KMS-11 (cell line): Measurements from ENCODE around the gene CLN6.
"Not testable (repeated sequence)": the region's sequence is repeated elsewhere in the genome, so short reads cannot be mapped to it uniquely, and the experiment has no call there.

Source experiments
- H2AFZ ChIP-seq: fragments of 200-600 bp; sonication (generic); 2 replicates; pipeline ENCODE4 v1.6.1; 2016; ENCODE audit warnings: antibody characterized with exemption, mixed run types, low read depth
- H3K27ac ChIP-seq: fragments of 200-600 bp; sonication (generic); 2 replicates; pipeline ENCODE4 v1.6.1; 2016; ENCODE audit warnings: mild to moderate bottlenecking, mixed run types
- H3K27me3 ChIP-seq: fragments of 200-600 bp; sonication (generic); 2 replicates; pipeline ENCODE4 v1.6.1; 2017; ENCODE audit warnings: mild to moderate bottlenecking, low read depth, mixed run types, moderate library complexity; ENCODE audit not compliant: insufficient read depth
- H3K36me3 ChIP-seq: fragments of 200-600 bp; sonication (generic); 2 replicates; pipeline ENCODE4 v1.6.1; 2017; ENCODE audit warnings: mild to moderate bottlenecking, mixed run types; ENCODE audit not compliant: insufficient read depth
- H3K4me1 ChIP-seq: fragments of 200-600 bp; sonication (generic); 2 replicates; pipeline ENCODE4 v1.6.1; 2016; ENCODE audit warnings: mild to moderate bottlenecking, low read depth, mixed run types; ENCODE audit not compliant: poor library complexity, severe bottlenecking
- H3K4me2 ChIP-seq: fragments of 200-600 bp; sonication (generic); 2 replicates; pipeline ENCODE4 v1.7.0; 2016; ENCODE audit warnings: mild to moderate bottlenecking, mixed run types
- H3K4me3 ChIP-seq: fragments of 200-600 bp; sonication (generic); IDR thresholded peaks from 2 replicates; pipeline ENCODE4 v1.6.1; 2017; ENCODE audit warnings: low read depth, low read length, mixed read lengths; ENCODE audit not compliant: insufficient read depth
- H3K79me2 ChIP-seq: fragments of 200-600 bp; sonication (generic); 2 replicates; pipeline ENCODE4 v1.6.1; 2016; ENCODE audit warnings: low read depth, mixed run types; ENCODE audit not compliant: insufficient read depth
- H3K9ac ChIP-seq: fragments of 200-600 bp; sonication (generic); 2 replicates; pipeline ENCODE4 v1.6.1; 2016; ENCODE audit warnings: mild to moderate bottlenecking, mixed run types
- H4K20me1 ChIP-seq: fragments of 200-600 bp; sonication (generic); 2 replicates; pipeline ENCODE4 v1.6.1; 2016; ENCODE audit warnings: mild to moderate bottlenecking, mixed run types; ENCODE audit not compliant: insufficient read depth
- TF ChIP-seq, protein P1 (sequence below): fragments of 200-600 bp; sonication (generic); conservative IDR thresholded peaks from 2 replicates; pipeline ENCODE4 v1.6.1; 2017; ENCODE audit warnings: low read depth, mild to moderate bottlenecking, antibody characterized with exemption, low read length, moderate library complexity, mixed read lengths

Gene CLN6

DNA sequence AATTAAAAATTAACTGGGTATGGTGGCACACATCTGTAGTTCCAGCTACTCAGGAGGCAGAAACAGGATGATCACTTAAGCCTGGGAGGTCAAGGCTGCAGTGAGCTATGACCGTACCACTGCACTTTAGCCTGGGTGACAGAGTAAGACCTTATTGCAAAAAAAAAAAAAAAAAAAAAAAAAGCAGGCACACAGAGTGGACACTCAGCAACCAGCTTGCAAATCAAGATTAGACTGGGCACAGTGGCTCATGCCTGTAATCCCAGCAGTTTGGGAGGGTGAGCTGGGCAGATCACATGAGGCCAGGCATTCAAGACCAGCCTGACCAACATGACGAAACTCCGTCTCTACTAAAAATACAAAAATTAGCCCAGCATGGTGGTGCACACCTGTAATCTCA lies 5.4 kb downstream of the CLN6 start:
- Histone ChIP-seq H4K20me1 (no peaks in the 10 kb centered on the region), H3K4me2 (peak overlapping the region; percentile 67; the same call in 1 of the 2 replicates), H3K36me3 (no peaks in the 10 kb centered on the region), H3K9ac (no peak overlapping the region), H3K79me2 (peaks cover 80% of the 10 kb centered on the region), H2AFZ (no peak overlapping the region), H3K4me3 (no peak overlapping the region), H3K27me3 (no peaks in the 10 kb centered on the region), H3K27ac (no peak overlapping the region; the same call in 1 of the 2 replicates), H3K4me1 (peaks cover 47% of the 10 kb centered on the region)
- TF ChIP-seq, protein P1, sequence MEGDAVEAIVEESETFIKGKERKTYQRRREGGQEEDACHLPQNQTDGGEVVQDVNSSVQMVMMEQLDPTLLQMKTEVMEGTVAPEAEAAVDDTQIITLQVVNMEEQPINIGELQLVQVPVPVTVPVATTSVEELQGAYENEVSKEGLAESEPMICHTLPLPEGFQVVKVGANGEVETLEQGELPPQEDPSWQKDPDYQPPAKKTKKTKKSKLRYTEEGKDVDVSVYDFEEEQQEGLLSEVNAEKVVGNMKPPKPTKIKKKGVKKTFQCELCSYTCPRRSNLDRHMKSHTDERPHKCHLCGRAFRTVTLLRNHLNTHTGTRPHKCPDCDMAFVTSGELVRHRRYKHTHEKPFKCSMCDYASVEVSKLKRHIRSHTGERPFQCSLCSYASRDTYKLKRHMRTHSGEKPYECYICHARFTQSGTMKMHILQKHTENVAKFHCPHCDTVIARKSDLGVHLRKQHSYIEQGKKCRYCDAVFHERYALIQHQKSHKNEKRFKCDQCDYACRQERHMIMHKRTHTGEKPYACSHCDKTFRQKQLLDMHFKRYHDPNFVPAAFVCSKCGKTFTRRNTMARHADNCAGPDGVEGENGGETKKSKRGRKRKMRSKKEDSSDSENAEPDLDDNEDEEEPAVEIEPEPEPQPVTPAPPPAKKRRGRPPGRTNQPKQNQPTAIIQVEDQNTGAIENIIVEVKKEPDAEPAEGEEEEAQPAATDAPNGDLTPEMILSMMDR = no peak

DNA sequence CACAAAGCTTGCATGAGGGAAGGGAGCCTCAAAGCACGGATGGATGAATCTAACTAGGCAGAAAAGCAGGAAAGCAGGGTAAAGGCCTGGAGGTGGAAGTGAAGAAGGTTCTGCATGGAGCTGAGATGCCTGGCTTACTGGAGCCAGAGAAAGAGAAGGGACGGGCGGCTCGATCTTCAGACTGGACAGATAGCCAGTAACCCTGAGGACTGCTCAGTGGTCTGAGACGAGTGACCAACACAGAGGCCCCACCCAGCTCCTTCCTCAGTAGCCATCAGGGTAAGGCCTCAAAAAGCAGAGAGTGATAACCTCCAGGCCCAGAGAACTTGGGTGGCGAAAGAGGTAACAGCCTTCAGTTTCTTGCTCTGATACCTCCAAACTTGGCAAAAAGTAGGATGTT lies 6.4 kb downstream of the CLN6 start:
- H3K4me3 ChIP-seq = no peak overlapping the region
- no peak overlapping the region for H3K9ac ChIP-seq
- no peaks in the 10 kb centered on the region for H3K36me3 ChIP-seq
- H2AFZ ChIP-seq = no peak overlapping the region
- no peaks in the 10 kb centered on the region for H4K20me1 ChIP-seq
- no peaks in the 10 kb centered on the region for H3K27me3 ChIP-seq
- peaks cover 47% of the 10 kb centered on the region for H3K4me1 ChIP-seq
- TF ChIP-seq, protein P1 = no peak
- H3K4me2 ChIP-seq = no peak overlapping the region
- H3K79me2 ChIP-seq = peaks cover 80% of the 10 kb centered on the region
- no peak overlapping the region for H3K27ac ChIP-seq

DNA sequence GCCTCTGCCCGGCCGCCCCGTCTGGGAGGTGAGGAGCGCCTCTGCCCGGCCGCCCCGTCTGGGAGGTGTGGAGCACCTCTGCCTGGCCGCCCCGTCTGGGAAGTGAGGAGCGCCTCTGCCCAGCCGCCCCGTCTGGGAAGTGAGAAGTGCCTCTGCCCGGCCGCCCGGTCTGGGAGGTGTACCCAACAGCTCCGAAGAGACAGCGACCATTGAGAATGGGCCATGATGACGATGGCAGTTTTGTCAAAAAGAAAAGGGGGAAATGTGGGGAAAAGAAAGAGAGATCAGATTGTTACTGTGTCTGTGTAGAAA lies 7.1 kb downstream of the CLN6 start:
- not testable (repeated sequence) for H4K20me1 ChIP-seq, H3K4me2 ChIP-seq, H3K36me3 ChIP-seq, H3K9ac ChIP-seq, H3K27ac ChIP-seq, H3K27me3 ChIP-seq, H3K4me3 ChIP-seq, H2AFZ ChIP-seq
- peaks cover 80% of the 10 kb centered on the region for H3K79me2 ChIP-seq
- H3K4me1 ChIP-seq = peaks cover 41% of the 10 kb centered on the region

DNA sequence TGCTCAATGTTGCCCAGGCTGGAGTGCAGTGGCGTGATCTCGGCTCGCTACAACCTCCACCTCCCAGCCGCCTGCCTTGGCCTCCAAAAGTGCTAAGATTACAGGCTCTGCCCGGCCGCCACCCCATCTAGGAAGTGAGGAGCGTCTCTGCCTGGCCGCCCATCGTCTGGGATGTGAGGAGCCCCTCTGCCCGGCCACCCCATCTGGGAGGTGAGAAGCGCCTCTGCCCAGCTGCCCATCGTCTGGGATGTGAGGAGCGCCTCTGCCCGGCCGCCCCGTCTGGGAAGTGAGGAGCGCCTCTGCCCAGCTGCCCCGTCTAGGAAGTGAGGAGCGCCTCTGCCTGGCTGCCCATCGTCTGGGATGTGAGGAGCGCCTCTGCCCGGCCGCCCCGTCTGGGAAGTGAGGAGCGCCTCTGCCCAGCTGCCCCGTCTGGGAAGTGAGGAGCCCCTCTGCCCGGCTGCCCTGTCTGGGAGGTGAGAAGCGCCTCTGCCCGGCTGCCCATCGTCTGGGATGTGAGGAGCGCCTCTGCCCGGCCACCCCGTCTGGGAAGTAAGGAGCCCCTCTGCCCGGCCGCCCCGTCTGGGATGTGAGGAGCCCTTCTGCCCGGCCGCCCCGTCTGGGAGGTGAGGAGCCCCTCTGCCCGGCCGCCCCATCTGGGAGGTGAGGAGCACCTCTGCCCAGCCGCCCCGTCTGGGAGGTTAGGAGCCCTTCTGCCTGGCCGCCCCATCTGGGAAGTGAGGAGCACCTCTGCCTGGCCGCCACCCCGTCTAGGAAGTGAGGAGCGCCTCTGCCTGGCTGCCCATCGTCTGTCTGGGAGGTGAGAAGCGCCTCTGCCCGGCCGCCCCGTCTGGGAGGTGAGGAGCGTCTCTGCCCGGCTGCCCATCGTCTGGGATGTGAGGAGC lies 7.7 kb downstream of the CLN6 start:
- not testable (repeated sequence) for H3K27ac ChIP-seq, H3K4me3 ChIP-seq, H3K9ac ChIP-seq, H3K4me2 ChIP-seq, H3K36me3 ChIP-seq, H2AFZ ChIP-seq, H4K20me1 ChIP-seq, H3K27me3 ChIP-seq
- Histone ChIP-seq H3K79me2 (peaks cover 80% of the 10 kb centered on the region), H3K4me1 (peaks cover 35% of the 10 kb centered on the region)

DNA sequence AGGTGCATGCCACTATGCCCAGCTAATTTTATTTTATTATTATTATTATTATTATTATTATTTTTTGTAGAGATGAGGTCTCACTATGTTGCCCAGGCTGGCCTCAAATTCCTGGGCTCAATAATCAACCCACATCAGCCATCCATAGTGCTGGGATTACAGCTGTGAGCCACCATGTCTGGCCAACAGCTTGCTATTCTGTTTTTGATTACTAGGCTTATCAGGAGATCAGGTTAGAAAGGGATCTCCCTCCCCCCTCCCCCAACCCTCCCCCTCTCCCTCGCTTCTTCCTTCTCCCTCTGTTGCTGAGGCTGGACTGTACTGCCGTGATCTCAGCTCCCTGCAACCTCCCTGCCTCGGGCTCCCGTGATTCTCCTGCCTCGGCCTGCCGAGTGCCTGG lies 8.6 kb downstream of the CLN6 start:
- no peak overlapping the region for H3K9ac ChIP-seq
- no peaks in the 10 kb centered on the region for H3K27me3 ChIP-seq
- no peak overlapping the region for H2AFZ ChIP-seq
- H3K4me1 ChIP-seq = peaks cover 27% of the 10 kb centered on the region
- H3K4me2 ChIP-seq = no peak overlapping the region
- peaks cover 80% of the 10 kb centered on the region for H3K79me2 ChIP-seq
- H3K36me3 ChIP-seq = peaks cover 2% of the 10 kb centered on the region; the same call in 1 of the 2 replicates
- TF ChIP-seq, protein P1 = no peak
- no peak overlapping the region for H3K27ac ChIP-seq
- no peak overlapping the region for H3K4me3 ChIP-seq
- 0 out of 2 replicates have a peak, but pooled peaks cover under 1% of the 10 kb centered on the region for H4K20me1 ChIP-seq
